Measurements from ENCODE around the gene LRRTM4.

DNA sequence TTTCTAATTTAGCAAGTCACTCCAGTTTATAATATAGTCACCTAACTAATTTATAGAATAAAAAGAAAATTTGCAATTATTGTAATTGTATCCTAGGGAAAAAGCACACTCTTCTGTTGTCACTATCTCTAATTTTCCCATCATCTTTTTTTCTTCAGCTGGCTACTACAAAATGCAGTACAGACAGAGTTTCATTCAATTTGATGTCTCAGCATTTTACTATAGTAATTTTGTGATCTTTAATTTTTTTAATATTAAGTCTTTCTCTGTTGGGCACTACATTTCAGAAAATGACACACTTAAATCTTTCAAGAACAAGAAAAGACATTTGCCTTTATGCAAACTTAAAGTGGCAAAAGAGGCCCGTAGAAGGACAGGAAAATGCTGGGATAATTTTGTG, 118.0 kb downstream of the LRRTM4 start:
- TF ChIP-seq, protein P1, sequence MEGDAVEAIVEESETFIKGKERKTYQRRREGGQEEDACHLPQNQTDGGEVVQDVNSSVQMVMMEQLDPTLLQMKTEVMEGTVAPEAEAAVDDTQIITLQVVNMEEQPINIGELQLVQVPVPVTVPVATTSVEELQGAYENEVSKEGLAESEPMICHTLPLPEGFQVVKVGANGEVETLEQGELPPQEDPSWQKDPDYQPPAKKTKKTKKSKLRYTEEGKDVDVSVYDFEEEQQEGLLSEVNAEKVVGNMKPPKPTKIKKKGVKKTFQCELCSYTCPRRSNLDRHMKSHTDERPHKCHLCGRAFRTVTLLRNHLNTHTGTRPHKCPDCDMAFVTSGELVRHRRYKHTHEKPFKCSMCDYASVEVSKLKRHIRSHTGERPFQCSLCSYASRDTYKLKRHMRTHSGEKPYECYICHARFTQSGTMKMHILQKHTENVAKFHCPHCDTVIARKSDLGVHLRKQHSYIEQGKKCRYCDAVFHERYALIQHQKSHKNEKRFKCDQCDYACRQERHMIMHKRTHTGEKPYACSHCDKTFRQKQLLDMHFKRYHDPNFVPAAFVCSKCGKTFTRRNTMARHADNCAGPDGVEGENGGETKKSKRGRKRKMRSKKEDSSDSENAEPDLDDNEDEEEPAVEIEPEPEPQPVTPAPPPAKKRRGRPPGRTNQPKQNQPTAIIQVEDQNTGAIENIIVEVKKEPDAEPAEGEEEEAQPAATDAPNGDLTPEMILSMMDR (IDR thresholded peaks at IDR 0.05; ENCODE audit: poor library complexity) = no peak
- TF ChIP-seq EZH2 (IDR thresholded peaks at IDR 0.05; ENCODE audit: borderline replicate concordance) = no peak

Measured in hepatocyte (in vitro differentiated cells).